GM21360 (cell line): ENCODE results near the gene MAP3K3.

Source experiments
- ATAC-seq: cut with Tn5 transposase; IDR thresholded peaks from one replicate; pipeline ENCODE4 v1.9.1; 2021; ENCODE audit warnings: mild to moderate bottlenecking, moderate library complexity; ENCODE audit not compliant: unreplicated experiment

The MAP3K3 gene

DNA sequence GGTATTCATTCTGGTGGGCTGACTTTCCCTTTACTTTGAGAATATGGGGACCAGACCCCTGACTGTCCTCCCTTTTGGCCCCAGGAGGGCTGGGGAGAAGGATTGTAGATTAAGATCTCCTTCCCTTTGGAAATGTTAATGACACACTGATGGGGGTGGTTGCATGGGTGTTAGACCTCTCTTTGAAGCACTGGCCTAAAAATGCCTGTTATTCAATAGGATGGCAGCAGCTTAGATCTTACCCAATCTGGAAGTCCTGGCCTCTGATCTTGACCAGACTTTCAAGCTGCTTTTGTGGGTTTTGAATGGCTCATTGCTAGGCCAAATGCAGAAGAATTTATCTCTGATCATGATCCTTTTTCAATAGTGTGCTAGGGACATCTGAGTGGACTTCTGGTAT lies 25.7 kb downstream of the MAP3K3 start:
- ATAC-seq = no peak

DNA sequence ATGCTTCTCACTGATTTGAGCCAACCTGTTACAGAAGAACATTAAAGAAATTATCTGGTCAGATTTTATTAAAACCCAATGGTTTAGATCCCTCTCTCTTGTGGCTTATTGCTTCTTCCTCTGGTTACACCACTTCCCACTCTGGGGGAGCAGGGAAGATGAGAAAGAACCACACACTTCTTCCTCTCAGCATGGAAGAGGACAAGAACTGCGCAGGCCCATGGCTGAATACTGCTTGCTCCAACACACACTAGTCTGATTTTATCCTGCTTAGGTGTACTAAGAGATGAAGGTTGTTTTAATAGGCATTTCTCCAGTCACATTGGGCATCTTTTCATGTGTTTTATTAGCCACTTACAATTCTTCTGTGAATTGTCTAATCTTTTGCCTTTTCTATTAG lies 27.6 kb downstream of the MAP3K3 start:
- ATAC-seq = no peak

DNA sequence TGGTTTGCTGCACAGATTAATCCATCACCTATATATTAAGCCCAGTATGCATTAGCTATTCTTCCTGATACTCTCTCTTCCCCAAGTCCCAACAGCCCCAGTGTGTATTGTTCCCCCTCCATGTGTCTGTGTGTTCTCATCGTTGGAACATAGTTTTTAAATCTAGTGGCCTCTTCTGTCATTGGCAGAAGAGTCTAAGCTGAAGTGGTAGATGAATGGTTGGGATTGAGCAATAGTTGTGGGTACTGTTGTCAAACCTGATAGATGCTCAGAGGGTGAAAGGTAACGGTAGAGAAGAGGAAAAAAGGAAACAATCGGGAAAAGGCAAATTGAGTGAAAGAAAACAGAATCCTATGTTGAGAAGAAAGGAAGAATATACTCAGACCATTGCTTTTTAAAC lies 29.9 kb downstream of the MAP3K3 start:
- ATAC-seq = no peak

DNA sequence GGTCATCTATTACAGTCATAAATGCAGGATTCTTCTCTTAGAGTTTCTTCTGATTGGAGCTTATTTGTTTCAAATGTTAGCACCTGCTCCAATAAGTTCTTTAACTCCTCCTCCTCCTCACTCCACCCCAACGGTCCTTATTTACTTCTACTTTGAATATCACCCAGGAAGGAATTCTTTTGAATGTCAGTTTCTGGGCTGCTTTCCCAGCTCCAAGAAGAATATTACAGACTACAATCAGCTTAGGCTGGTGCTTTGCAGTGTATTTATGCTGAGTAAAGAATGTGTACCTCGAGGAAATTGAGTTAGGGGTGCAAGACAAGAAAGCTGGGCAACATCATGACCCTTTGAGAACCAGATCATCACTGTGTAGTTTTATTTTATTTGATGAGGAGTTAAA lies 30.8 kb downstream of the MAP3K3 start:
- ATAC-seq = no peak

DNA sequence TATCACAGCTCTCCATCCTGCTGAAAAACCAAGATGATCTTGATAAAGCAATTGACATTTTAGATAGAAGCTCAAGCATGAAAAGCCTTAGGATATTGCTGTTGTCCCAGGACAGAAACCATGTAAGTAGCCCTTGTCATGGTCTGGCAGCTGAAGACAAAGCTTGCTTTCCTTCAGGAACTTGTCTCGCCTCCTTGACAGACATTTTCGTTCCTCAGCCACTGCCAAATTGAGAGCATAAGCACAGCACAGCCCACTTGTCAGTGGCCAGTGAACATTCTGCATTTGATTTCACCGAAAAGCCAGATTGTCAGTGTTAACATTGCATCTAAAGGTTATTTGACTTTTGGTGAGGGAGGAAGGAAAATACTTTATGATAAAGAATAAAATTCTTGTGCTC lies 35.6 kb downstream of the MAP3K3 start:
- no peak for ATAC-seq

DNA sequence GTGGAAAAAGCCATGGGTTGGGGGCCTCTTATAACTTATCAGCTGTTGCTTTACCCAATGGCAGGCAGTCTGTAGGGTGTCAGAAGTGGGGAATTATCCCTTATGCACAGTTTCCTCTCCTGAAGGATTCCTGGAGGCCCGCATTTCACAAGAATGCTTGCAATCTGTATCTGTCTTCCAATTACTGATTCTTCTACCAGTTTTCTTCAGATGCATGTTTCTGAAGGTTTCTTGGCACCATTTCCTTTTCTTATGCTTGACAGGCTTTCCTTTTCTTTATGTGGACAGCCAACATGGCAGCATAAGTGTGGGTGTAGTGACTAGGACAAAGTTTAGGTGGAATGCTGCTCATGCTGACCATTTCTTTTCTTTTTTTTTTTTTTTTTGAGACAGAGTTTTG lies 36.1 kb downstream of the MAP3K3 start:
- ATAC-seq = no peak

DNA sequence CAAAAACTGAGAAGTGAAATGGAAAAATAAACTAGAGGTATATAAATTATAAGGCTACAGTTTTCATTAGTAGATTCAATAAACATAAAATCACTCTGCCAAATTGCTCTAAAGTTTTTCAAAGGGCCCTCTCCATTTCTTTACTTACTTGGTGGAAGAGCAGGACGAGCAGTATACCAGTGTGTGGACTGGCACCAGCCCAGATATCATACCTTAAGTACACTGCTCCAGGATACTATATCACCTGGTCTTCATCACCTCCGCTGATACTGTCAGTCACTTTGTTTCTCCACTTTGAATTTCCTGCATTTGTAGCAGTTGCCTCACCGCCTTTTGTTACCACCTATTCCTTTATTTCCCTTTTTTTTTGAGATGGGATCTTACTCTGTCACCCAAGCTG lies 37.6 kb downstream of the MAP3K3 start:
- no peak for ATAC-seq

DNA sequence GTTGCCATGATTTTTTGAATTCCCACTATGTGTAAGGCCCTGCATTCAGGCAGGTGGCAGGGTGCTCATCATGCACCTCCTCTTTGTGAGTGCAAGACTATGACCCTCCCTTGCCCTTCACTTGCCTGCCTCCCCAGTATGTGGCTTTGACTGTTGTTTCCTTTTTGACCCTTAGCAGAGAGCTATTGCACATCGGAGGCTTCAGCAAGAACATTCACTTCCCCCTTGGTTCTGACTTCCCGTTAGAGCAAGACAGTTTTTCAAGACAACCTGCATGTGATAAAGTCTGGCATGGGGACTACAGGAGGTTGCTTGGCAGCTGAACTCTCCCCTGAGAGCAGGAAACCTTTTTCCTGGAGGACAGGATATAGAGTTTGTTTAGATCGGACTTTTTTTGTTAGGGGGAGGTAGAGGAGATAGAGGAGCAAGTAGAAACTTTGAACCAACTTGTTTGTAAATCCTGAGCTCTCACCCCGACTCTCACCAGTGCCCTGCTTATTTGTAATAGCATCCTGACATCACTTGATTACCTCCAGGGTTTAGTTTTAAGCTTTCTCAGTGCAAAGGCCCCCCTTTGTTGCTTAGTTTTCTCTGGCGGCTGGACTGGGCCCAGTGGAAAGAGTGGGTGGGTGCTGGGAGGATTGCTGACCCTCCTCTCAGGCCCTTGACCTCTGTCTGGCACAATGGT lies 43.5 kb downstream of the MAP3K3 start:
- no peak for ATAC-seq

DNA sequence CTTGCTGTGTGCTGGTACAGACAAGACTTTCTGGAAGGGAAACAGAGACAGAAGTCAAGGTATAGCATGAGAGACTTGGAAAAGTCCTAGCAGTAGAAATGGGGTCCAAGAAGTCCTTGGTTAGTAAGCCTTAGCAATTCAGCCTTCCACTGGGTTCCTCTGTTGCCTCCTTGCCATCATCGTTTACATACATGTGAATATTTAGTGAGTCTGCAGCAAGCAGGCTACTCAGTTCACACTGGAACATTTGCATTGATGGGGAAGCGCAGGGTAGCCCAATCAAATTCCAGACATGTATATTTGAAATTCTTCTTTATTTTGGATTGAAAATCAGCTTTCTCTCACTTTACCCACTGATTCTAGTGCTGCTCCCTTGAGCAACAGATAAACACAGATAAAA lies 50.6 kb downstream of the MAP3K3 start:
- ATAC-seq = no peak

DNA sequence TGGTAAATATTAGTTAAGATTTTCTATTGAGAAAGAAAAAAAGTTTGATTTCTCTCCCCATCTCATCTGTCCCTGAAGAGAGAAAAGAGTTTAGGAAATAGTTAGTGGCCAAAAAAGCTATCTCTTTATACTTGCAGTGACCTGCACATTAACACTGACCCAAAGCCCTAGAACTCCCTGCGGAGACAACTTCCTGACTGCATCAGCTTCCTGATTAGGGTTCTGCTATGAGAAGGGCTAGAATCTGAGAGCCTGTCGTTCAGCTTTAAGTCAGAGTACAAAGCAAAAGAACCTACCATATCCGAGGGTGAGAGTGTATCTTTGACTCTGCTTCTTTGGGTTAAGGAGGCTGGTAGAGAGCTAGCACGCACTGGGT lies 53.0 kb downstream of the MAP3K3 start:
- ATAC-seq = no peak

DNA sequence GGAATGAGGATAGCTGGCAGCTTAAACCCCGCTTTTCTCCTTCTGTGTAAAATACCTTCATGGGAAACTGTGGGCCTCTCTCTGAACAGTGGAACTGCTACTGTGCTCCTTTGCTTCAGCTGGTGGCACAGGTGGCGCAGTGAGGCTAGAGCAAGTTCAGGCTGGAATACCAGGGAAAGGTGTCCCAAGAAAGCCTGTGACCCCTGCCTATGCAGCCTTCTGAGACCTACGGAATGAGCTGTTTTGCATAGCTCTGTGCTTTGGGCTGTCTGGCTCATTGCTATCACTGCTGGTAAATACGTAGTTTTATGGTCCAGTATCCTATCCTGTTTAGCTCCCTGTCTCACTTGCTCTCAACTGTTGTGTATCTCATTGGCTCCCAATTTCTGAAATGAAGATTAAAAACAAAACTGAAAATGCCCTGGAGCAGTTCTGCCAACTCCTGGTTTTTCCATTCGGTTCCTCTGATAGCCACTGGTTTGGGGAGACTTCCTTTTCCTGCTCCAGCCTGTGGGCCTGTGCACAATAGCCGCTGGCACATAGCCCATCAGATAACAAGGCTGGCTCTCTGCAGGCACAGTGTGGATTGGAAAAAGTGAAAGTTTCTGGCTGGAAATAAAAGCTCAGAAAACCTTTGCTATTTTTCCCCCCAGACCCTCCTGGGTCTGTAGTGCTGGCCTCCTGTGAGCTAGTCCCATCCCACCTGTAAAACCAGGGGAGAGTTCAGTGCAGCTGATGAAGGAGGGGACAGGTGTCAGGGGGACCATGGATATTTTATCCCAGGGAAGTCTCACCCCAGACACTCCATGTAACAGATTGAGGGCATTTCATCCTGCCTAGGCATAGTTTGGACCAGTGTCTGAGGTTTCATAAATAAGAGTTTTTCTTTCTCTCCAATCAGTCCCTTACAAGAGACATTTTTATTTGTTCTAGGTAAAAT lies 53.7 kb downstream of the MAP3K3 start:
- ATAC-seq = no peak

DNA sequence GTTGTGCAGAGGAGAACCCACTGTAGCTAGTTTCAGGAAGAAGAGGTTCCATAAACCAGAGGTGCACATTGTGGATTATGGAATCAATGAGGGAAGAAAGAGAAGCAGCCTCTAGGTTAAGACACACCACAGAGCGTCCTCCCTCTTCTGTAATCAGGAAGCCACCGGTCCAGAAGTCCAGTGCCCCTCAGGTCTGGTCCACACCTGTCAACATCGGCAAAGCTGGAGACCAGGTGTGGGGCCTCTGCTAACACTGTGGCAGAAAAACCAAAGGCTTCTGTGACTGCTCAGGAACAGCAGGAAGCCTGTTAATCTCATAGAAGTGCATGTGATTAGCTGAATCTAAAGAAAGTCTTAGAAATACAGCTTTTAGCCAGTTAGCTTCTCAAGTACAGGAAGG lies 54.4 kb downstream of the MAP3K3 start:
- no peak for ATAC-seq

DNA sequence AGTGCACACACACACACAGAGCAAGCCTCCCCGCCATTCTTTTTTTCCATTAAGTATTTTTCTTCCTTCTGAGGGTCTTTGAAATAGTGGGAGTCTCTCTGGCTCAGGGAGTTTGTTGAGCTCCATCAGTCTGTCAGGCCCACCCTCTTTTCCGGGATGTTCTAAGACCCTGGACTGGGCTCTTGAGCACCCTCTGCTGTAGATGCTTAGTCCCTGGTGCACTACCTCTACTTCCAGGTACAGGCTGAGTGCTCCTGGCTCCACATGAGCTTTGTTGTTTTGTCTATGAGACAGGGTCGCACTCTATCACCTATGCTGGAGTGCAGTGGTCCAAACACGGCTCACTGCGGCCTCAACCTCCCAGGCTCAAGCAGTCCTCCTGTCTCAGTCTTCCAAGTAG lies 57.0 kb downstream of the MAP3K3 start:
- no peak for ATAC-seq

DNA sequence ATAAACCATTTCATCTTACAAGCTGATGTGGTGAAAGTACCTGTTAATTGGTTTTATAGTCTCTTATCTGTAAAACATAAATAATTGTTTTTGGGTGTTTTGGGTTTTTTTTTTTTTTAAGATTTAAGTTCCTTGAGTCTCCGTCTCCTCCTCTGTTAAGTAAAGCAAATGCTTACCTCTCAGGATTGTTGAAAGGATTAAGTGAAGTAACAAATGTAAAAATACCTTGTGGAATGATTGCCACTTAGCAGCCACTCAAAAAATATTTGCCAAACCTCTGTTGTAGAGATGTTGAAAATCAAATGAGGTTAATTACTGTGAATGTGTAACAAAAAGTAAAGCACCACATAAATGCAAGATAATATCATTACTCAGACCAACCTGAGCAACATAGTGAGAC lies 58.5 kb downstream of the MAP3K3 start:
- ATAC-seq = no peak

DNA sequence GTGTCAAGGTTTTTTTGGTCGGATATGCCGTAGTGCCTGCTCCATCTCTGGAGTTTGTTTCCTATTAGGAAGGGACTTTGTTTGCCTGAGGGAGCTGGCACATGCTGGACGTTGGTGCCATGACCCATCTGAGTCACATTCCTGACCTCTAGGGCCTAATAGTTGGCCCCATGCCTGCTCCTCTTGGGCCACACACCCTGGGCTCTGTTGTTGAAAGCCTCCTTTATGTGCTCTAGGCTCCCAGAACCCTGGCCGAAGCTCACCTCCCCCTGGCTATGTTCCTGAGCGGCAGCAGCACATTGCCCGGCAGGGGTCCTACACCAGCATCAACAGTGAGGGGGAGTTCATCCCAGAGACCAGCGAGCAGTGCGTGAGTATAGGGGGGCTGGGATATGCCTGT lies 59.3 kb downstream of the MAP3K3 start:
- ATAC-seq = no peak

DNA sequence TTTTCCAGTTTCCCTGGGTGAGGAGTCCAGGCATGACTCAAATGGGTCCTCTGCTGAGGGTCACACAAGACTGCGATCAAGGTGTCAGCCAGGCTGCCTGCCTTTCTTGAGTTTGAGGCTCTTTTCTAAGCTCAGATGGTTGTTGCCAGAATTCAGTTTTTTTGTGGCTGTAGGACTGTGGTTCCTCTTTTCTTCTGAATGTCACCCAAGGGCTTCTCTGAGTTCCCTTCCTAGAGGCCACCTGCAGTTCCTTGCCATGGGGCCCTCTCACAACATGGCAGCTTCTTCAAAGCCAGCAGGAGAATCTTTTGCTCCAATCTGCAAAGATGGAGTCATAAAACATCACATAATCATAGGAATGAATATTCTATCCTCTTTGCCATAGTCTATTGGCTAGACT lies 60.2 kb downstream of the MAP3K3 start:
- no peak for ATAC-seq

DNA sequence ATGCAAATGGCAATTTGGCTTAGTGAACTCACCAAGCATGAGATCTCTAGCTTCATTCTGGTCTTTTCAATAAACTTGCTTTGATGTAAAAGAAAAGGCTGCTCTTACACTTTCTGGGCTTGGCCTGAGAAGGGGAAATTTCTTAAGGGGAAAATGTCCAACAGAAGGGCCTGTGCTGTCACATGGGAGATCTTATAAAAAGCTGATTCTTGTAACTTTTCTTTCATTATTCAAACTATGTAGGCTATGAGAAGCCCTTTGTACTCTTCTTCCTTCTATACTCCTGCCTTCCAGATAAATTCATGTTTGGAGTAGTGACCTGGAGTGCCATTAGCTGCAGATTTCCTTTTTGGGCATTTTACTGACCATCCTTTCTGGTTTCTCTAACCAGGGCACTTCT lies 60.8 kb downstream of the MAP3K3 start:
- no peak for ATAC-seq

DNA sequence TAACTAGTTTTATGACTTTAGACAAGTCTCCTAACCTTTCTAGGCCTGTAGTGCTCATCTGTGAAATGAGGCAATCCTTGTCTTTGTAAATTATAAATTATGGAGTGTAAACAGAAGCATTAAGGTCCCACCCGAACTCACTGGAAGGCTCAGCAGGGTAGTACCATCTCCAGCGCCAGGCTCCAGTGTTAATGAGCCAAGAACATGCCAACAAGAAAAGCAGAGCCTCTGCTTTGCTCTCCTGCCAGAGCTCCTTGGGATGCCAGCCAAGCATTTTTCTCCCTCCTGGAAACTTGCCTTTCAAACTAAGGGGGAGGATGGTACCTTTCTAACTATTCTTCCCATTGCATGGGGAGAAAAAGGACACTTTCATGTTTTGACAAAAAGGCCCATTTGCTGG lies 62.8 kb downstream of the MAP3K3 start:
- no peak for ATAC-seq

DNA sequence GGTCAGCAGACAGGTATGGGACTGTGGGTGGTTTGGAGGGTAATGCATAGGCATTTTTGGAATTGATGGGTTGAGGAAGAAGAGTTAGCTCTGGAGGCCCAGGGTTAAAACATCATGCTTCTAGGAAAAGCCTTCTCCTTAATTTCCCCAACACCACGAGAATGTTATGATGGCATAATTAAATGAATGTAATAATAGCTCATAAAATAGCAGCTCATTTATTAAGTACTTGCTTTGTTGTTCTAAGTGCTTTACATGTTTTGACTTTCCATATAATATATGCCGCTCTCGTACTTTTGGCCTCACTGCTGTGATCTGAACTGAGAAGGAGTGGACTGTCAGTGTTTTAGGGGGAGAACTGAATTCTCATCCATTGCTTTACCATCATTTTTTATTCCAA lies 63.4 kb downstream of the MAP3K3 start:
- ATAC-seq = no peak

DNA sequence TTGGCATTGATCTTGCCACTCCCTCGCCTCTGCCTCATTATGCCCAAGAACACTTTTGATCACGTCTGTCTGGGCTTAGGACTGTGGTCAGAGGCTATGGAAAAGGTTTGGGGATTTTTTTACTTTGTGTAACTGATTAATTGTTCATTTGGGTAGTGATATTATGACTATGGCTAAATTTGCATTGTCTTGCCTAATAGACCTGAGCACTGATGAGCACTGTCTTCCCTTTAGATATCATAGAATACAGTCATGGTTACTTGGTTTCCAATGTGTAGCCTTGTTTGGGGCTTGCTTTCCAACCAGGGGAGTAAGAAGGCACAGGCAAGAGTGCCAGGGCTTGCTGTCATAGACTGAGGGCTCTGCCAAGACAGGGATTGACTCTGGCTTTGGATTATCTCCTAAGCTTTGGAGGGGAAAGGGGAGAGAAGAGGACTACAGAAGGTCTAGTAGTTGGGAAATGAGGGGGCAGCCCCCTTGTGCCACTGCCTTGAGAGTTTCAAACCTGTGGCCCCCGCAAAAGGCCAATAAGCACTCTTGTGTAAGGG lies 64.0 kb downstream of the MAP3K3 start:
- ATAC-seq = no peak

DNA sequence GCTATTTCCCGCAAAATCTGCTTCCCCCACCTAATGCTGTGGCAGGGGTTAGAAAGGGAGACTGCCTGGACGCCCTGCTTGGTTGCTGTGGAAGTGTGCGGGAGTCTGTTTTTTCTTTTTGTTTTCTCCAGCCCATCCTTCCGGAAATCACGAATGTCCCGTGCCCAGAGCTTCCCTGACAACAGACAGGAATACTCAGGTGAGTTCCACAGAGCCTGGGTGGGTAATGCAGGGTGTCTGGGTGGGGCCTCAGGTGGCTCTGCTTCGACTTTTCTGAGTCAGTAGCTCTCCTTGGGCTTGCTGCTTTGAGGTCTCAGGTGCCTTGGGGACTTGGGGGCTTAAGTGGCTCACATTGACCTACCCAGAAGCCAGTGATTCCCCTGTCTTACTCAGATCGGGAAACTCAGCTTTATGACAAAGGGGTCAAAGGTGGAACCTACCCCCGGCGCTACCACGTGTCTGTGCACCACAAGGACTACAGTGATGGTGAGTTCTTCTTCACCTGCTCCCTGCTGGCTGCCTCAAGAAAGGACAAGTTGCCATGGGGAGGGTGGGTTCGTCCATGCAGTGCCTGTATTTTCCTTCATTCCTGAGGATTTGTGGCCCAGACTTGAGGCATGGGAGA lies 66.3 kb downstream of the MAP3K3 start:
- no peak for ATAC-seq

DNA sequence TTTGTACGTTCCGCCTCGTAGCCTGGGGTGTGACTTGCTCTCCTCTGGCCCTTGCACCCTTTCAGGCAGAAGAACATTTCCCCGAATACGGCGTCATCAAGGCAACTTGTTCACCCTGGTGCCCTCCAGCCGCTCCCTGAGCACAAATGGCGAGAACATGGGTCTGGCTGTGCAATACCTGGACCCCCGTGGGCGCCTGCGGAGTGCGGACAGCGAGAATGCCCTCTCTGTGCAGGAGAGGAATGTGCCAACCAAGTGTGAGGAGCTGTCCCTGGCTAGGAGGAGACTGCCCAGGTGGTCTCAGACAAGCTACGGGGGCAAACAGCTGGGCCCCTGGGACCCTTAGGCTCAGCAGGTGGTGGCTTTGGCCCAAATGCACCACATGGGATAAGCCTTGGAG lies 67.3 kb downstream of the MAP3K3 start:
- no peak for ATAC-seq
